GM12892 (cell line): Measurements from ENCODE around the gene MNDA.

Experiments used
- DNase-seq: peaks from one replicate; pipeline ENCODE4 v3.0.0; 2011; ENCODE audit not compliant: insufficient read length
- FAIRE-seq: peaks from 2 replicates; lab custom pipeline; 2011; peaks lifted over from hg19 to GRCh38; lab: Jason Lieb, UNC
- POLR2A ChIP-seq: IDR thresholded peaks from 2 replicates; pipeline ENCODE4 v1.6.1; 2011; ENCODE audit warnings: low read depth, low read length, control low read depth
- POLR2AphosphoS5 ChIP-seq: IDR thresholded peaks from 2 replicates; pipeline ENCODE4 v1.6.1; 2011; ENCODE audit warnings: low read depth, low read length, control low read depth
- TAF1 ChIP-seq: IDR thresholded peaks from 2 replicates; pipeline ENCODE4 v1.6.1; 2011; ENCODE audit warnings: low read depth, mild to moderate bottlenecking, control low read depth, low read length, borderline replicate concordance

Gene MNDA

GRCh38 chr1:158873141-158873540 lies 42.0 kb downstream of the MNDA start:
- TF ChIP-seq TAF1, result no peak
- TF ChIP-seq POLR2A, result no peak
- TF ChIP-seq POLR2AphosphoS5, result no peak
- FAIRE-seq, result no peak
- DNase-seq, result no peak

- DNase-seq (no peak), FAIRE-seq (no peak)
- TF ChIP-seq TAF1, result no peak
These were observed 62.5 kb downstream of the MNDA start for GRCh38 chr1:158893654-158894053.

- FAIRE-seq (no peak), DNase-seq (no peak)
- no peak for TF ChIP-seq POLR2AphosphoS5
- TF ChIP-seq POLR2A, result no peak
- TF ChIP-seq TAF1, result no peak
These were observed 67.6 kb downstream of the MNDA start for GRCh38 chr1:158898722-158899121.
